PFSK-1 (cell line): ENCODE data around the gene CD320.

ENCODE experiments used
- FOXP2 ChIP-seq: optimal IDR thresholded peaks from 2 replicates; pipeline ENCODE3; 2011; ENCODE audit warnings: borderline replicate concordance, control low read depth, inconsistent platforms; ENCODE audit not compliant: insufficient read depth; ENCODE audit errors: extremely low read length, extremely low read depth
- POLR2AphosphoS5 ChIP-seq: IDR thresholded peaks from 2 replicates; pipeline ENCODE4 v1.6.1; 2012; ENCODE audit warnings: low read depth, mild to moderate bottlenecking, control low read depth, low read length, moderate library complexity
- REST ChIP-seq, 2 experiments: IDR thresholded peaks; 2 replicates each; pipeline versions ENCODE4 v1.6.1 to v1.8.0; 2011 to 2012; ENCODE audit warnings: low read depth in 2 of 2, low read length in 2 of 2, control low read depth in 1 of 2, inconsistent platforms in 1 of 2, mild to moderate bottlenecking in 1 of 2, moderate library complexity in 1 of 2; ENCODE audit not compliant: insufficient read depth in 1 of 2
- SIN3A ChIP-seq: IDR thresholded peaks from 2 replicates; pipeline ENCODE4 v1.6.1; 2012; ENCODE audit warnings: mild to moderate bottlenecking, low read length, moderate library complexity, borderline replicate concordance; ENCODE audit not compliant: insufficient read depth
- TAF1 ChIP-seq: IDR thresholded peaks from 2 replicates; pipeline ENCODE4 v1.6.1; 2012; ENCODE audit warnings: low read length, control low read depth, borderline replicate concordance; ENCODE audit not compliant: insufficient read depth

GRCh38 chr19:8261347-8261746 is 46.8 kb downstream of the CD320 start:
- TF ChIP-seq POLR2AphosphoS5 (no peak), FOXP2 (no peak), TAF1 (no peak), REST (IDR thresholded peaks at IDR 0.05; ENCODE audit: insufficient read depth in 1 of 2, low read depth in 2 of 2, low read length in 2 of 2) (no peak), SIN3A (no peak)
